ENCODE measurements around the gene RMI2. TPM values are rescaled to one million over a fixed set of nuclear protein-coding genes. Genes with fewer than 3 reads are reported as not detected.

Gene RMI2
- total and polyA plus RNA-seq, 9 of the 15 experiments (the other 6 are each of a cell fraction or from before 2014, with no cell fraction given) = 8.0 to 43.4 (median 32.5) TPM

- TF ChIP-seq ZNF436 (CRISPR knock-in tag; IDR thresholded peaks at IDR 0.05) (no peak), KLF10 (CRISPR knock-in tag; IDR thresholded peaks at IDR 0.05) (no peak), RAD51 (IDR thresholded peaks at IDR 0.05; ENCODE audit: borderline replicate concordance, low read depth) (no peak), MXD1 (CRISPR knock-in tag; IDR thresholded peaks at IDR 0.05; ENCODE audit: borderline replicate concordance, poor library complexity, severe bottlenecking) (no peak), ID3 (CRISPR knock-in tag; IDR thresholded peaks at IDR 0.05) (no peak), ID3 (tag; IDR thresholded peaks at IDR 0.05) (no peak), CXXC5 (CRISPR knock-in tag; IDR thresholded peaks at IDR 0.05) (peak; percentile 48; the same call in 1 of the 2 replicates), PATZ1 (CRISPR knock-in tag; IDR thresholded peaks at IDR 0.05; ENCODE audit: borderline replicate concordance) (no peak), CSDE1 (IDR thresholded peaks at IDR 0.05) (no peak), SP1 (CRISPR knock-in tag; IDR thresholded peaks at IDR 0.05) (no peak)
- TF ChIP-seq, protein P1, sequence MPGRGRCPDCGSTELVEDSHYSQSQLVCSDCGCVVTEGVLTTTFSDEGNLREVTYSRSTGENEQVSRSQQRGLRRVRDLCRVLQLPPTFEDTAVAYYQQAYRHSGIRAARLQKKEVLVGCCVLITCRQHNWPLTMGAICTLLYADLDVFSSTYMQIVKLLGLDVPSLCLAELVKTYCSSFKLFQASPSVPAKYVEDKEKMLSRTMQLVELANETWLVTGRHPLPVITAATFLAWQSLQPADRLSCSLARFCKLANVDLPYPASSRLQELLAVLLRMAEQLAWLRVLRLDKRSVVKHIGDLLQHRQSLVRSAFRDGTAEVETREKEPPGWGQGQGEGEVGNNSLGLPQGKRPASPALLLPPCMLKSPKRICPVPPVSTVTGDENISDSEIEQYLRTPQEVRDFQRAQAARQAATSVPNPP (IDR thresholded peaks at IDR 0.05; ENCODE audit: borderline replicate concordance, insufficient read depth, insufficient read length) = no peak
- TF ChIP-seq, protein P2, sequence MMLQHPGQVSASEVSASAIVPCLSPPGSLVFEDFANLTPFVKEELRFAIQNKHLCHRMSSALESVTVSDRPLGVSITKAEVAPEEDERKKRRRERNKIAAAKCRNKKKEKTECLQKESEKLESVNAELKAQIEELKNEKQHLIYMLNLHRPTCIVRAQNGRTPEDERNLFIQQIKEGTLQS (IDR thresholded peaks at IDR 0.05) = no peak
- TF ChIP-seq, protein P2 (CRISPR knock-in tag; conservative IDR thresholded peaks at IDR 0.05) = no peak
Observed at GRCh38 chr16:11297492-11298142, 47.6 kb upstream of the RMI2 start (continued).
